Peyer's patch (tissue), 4 donors: ENCODE data around the gene SCARF1.

Experiments
- POLR2A ChIP-seq, 2 donors: fragments of 450-650 bp; IDR thresholded peaks; one replicate each; pipeline ENCODE4 v1.5.1; 2017; ENCODE audit warnings: antibody characterized with exemption in 2 of 2, mild to moderate bottlenecking in 2 of 2, moderate library complexity in 2 of 2
- TF ChIP-seq, protein P1 (sequence below), 6 experiments: fragments of 450-650 bp in 4 of 6; fragments of 200-600 bp in 2 of 6; sonication (generic) in 1 of 6; IDR thresholded peaks; one replicate each; pipeline ENCODE4 v1.5.1; 2017 to 2019; ENCODE audit warnings: antibody characterized with exemption in 6 of 6, mild to moderate bottlenecking in 3 of 6, moderate library complexity in 1 of 6

GRCh38 chr17:1597861-1598342 is 47.6 kb downstream of the SCARF1 start:
- TF ChIP-seq, protein P1, sequence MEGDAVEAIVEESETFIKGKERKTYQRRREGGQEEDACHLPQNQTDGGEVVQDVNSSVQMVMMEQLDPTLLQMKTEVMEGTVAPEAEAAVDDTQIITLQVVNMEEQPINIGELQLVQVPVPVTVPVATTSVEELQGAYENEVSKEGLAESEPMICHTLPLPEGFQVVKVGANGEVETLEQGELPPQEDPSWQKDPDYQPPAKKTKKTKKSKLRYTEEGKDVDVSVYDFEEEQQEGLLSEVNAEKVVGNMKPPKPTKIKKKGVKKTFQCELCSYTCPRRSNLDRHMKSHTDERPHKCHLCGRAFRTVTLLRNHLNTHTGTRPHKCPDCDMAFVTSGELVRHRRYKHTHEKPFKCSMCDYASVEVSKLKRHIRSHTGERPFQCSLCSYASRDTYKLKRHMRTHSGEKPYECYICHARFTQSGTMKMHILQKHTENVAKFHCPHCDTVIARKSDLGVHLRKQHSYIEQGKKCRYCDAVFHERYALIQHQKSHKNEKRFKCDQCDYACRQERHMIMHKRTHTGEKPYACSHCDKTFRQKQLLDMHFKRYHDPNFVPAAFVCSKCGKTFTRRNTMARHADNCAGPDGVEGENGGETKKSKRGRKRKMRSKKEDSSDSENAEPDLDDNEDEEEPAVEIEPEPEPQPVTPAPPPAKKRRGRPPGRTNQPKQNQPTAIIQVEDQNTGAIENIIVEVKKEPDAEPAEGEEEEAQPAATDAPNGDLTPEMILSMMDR (IDR thresholded peaks at IDR 0.05) = no peak
- no peak for TF ChIP-seq POLR2A (IDR thresholded peaks at IDR 0.05)
